ENCODE data around the gene ANXA2.

ANXA2 gene

GRCh38 chr15:60386615-60387014 is 11.2 kb downstream of the ANXA2 start:
- DNase-seq: no peak

- DNase-seq: no peak
These were observed 11.9 kb downstream of the ANXA2 start for GRCh38 chr15:60385620-60386552.

GRCh38 chr15:60384526-60385126 is 13.2 kb downstream of the ANXA2 start:
- no peak for DNase-seq

GRCh38 chr15:60384053-60384452 is 13.7 kb downstream of the ANXA2 start:
- DNase-seq: no peak

GRCh38 chr15:60382773-60383674 is 14.8 kb downstream of the ANXA2 start:
- DNase-seq: no peak

GRCh38 chr15:60381148-60381788 is 16.5 kb downstream of the ANXA2 start:
- no peak for DNase-seq

GRCh38 chr15:60379525-60380274 is 18.1 kb downstream of the ANXA2 start:
- no peak for DNase-seq

GRCh38 chr15:60379185-60379524 is 18.6 kb downstream of the ANXA2 start:
- no peak for DNase-seq

- DNase-seq: no peak
These were observed 21.1 kb downstream of the ANXA2 start for GRCh38 chr15:60376677-60377095.

GRCh38 chr15:60375306-60375705 is 22.5 kb downstream of the ANXA2 start:
- peak; percentile 73 for DNase-seq

GRCh38 chr15:60374628-60375081 is 23.1 kb downstream of the ANXA2 start:
- DNase-seq: peak; percentile 92

GRCh38 chr15:60374209-60374608 is 23.6 kb downstream of the ANXA2 start:
- no peak for DNase-seq

GRCh38 chr15:60373745-60374144 is 24.0 kb downstream of the ANXA2 start:
- no peak for DNase-seq

- no peak for DNase-seq
These were observed 24.5 kb downstream of the ANXA2 start for GRCh38 chr15:60373327-60373726.

- DNase-seq: no peak
These were observed 25.0 kb downstream of the ANXA2 start for GRCh38 chr15:60372756-60373155.

GRCh38 chr15:60372227-60372626 is 25.6 kb downstream of the ANXA2 start:
- DNase-seq: no peak

GRCh38 chr15:60371175-60372051 is 26.4 kb downstream of the ANXA2 start:
- peak; percentile 69 for DNase-seq

GRCh38 chr15:60370869-60371136 is 27.0 kb downstream of the ANXA2 start:
- no peak for DNase-seq

GRCh38 chr15:60370105-60370868 is 27.5 kb downstream of the ANXA2 start:
- no peak for DNase-seq

GRCh38 chr15:60369696-60370095 is 28.1 kb downstream of the ANXA2 start:
- DNase-seq: no peak

- no peak for DNase-seq
These were observed 33.2 kb downstream of the ANXA2 start for GRCh38 chr15:60364612-60364924.
